NOMO-1 treated with DMSO at 0.1 percent for 48 hours (cell line): ENCODE data around the gene TBC1D14.
A peak's percentile ranks its signal among the peaks of the same experiment; 100 is the strongest.

Experiments
- DNase-seq: peaks from one replicate; lab custom pipeline; 2025; ENCODE audit not compliant: unreplicated experiment; lab: John Stamatoyannopoulos, UW

TBC1D14 gene

GRCh38 chr4:7034262-7035081, 124.8 kb downstream of the TBC1D14 start:
- DNase-seq, result no peak

- no peak for DNase-seq
These were observed 127.8 kb downstream of the TBC1D14 start for GRCh38 chr4:7037425-7037824.

- peak; percentile 78 for DNase-seq
These were observed 131.1 kb downstream of the TBC1D14 start for GRCh38 chr4:7040765-7041164.

DNA sequence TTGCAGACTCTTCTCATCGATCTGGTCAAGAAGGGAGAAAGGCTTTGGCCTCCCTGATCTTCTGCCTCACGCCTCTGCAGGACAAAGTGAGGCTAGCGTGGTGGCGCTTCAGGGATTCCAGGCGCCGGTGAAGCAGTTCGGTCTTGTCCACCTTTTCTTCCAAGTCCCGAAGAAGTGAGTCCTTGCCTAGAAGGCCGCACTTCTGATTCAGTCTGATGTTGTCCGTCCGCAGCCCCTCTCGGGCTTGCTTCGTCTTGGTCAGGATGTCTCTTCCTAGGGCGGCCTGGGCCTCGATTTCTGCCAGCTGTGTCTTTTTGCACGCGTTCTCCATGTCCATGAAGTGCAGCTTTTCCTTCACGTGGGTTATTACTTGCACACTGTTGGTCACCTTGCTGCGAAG, 131.6 kb downstream of the TBC1D14 start:
- no peak for DNase-seq

DNA sequence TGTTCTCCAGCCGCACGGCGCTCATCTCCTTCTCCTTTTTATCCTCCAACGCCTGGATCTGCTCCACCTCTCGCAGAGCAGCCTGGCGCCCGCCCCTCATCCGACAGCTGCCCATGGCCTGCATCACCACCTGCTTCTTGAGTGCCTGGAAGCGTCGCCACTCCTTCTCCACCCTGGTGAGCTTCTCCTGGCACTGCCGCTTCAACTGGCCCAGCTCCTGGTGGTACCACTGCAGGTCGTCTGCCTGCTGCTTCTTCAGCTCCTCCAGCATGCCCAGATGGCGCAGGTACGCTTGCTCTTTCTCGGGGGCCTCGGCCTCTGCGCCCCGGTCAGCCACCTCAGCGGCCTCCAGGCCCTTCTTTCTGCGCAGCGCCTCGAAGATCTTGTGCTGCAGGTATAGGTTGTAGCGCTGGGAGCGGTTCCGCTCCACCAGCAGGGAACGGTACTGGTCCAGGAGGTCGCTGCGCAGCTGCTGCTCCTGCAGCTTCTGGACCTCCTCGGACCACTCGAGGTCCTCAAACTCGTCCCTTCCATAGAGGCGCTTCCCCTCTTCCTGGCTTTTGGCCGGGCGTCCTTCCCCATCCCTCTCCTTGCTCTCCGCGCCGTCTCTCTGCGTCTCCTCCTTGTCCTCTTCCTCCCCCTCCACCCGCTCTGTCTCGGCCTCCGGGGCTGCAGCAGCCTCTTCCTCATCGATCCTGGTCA, 132.3 kb downstream of the TBC1D14 start:
- DNase-seq, result no peak

DNA sequence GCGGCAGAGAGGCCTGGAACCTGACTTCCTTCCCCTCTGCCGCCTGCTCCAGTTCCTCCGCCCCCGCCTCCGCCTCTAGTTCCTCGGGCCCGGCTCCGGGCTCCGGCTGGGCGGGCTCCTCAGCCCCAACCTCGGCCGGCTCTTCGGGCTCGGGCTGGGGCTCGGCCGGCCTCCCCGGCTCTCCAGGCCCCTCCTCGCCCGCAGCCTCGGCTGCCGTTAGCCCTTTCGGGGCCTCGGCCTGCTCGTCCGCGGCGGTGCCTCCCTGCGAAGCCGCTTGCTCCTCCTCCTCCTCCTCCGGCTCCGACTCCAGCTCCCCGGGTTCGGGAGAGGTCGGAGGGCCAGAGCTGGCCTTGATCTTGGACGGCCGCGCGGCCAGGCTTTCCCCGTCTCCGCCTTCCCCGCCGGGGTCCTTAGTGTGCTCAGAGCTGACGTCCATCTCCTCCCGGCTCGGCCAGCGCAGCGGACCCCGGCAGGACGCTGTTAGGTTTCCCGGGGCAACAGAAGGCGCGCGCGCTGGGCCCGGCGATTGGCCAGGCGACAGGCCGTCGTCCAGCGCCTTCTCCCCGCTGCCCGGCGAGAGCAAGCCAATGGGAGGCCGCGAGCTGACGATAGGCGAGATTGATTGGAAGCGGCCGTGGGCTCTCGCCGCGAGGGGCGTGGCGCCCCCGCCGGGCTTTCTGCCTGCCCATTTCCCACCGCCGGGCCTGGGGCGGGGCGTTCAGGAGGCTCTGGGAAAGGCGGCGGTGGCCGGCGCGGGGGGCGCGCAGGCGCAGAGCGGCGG, 133.1 kb downstream of the TBC1D14 start:
- peak; percentile 97 for DNase-seq

DNA sequence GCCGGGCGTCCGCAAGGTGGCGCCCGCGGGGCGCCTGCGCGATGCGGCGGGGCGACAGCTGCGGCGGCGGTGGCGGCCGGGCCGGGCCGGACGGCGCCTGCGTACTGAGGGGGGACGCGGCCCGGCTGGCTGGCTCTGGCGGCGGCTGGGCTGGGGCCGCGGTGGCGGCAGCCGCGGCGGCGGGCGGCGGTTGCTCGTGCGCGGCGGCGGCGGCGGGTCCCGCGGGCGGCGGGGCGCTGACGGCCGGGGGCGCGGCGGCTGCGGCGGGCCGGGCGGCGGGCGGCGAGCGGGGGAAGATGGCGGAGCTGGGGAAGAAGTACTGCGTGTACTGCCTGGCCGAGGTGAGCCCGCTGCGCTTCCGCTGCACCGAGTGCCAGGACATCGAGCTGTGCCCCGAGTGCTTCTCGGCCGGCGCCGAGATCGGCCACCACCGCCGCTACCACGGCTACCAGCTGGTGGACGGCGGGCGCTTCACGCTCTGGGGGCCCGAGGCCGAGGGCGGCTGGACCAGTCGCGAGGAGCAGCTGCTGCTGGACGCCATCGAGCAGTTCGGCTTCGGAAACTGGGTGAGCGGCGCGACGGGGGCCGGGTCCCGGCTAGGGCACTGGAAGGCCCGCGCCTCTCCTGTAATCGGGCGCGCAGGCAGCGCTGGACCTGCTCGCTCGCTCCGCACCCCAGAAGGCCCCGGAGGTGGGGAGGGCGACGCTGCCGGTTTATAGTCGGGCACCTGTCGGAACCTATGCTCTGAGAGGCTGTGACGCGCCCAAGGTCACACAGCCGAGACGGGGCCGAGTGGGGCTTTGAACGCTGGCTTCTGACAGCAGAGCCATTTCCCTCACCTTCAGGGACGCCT, 133.9 kb downstream of the TBC1D14 start, which contains the start of gene TADA2B:
TADA2B (plus strand) TSS at position 89 of the 853 bp plus-strand sequence; CDS start at position 297, 208 bp downstream.
- peak; percentile 28 for DNase-seq

GRCh38 chr4:7044137-7044930, 134.7 kb downstream of the TBC1D14 start:
- DNase-seq, result no peak

DNA sequence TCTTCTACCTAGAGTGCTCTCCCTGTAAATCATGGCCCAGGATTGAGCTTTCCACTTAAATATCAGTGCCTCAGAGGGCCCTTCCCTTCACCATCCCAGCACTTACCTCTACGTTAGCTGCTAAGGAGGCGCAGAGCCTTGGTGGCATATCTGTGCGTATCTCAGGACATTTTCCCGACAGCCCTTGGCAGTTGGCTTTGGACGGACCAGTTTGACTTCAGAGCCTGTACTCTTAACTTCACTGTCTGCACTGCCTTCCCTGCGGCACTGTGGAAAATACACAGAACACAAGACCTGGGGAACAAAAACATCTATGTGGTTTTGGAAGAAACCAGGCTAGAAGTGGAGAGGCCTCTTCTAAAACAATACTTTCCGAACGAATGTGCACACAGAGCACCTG, 135.9 kb downstream of the TBC1D14 start:
- DNase-seq, result no peak

DNA sequence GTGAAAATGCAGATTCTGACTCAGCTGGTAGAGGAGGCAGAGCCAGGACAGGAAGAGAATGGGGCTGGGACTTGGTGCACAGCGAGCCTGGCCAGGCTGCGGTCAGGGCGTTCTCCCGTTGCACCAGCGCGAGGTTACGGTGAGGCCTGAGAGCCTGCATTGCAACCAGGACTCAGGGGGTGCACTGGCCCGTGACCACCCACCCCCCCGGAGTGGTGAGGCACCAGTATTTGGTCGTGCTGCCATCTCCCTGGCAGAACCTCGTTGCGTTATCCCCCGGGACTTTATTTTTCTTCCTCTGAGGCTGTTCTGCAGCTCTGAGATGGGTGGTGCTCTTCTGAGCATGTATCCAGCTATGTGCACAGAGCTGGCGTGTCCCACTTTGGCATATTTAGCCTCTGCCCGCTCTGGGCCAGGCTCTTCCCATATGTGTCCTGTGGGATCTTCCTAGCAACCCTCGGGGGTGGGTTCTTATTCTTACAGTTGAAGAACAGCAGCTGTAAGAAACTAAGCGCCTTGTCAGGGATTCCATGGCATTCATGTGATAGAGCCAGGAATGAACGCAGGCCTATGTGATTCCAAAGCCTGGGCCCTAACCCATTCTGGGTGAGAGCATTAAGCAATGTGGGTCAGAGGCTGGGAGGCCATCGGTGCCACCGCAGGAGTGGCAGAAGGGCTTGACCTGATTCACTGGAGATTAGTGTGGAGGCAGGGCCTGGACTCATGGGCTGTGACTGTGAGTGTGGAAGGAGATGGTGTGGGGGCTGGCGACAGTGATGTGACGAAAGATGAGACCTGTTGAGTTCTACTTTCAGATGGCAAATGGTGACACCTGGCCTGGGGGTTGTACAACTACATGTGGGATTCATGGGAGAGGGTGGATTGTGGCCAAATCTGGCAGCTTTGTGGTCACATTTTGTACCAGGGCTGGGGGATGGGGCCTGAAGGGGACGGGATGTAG, 136.6 kb downstream of the TBC1D14 start:
- DNase-seq, result no peak

- DNase-seq, result no peak
These were observed 137.3 kb downstream of the TBC1D14 start for GRCh38 chr4:7046971-7047370.

DNA sequence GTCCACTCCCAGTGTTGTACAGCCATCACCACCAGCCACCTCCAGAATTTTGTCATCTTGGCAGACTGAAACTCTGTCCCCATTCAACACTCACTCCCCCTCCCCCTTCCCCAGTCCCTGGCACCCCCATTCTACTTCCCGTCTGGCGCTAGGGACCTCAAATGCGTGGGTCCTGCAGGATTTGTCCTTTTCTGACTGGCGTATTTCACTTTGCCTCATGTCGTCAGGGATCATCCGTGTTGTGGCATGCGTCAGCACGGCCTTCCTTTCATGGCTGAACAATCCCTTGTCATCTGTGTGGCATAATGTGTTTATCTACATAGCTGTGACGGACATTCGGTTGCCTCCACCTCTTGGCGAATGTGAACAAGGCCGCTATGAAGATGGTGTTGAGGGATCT, 139.0 kb downstream of the TBC1D14 start:
- no peak for DNase-seq

DNA sequence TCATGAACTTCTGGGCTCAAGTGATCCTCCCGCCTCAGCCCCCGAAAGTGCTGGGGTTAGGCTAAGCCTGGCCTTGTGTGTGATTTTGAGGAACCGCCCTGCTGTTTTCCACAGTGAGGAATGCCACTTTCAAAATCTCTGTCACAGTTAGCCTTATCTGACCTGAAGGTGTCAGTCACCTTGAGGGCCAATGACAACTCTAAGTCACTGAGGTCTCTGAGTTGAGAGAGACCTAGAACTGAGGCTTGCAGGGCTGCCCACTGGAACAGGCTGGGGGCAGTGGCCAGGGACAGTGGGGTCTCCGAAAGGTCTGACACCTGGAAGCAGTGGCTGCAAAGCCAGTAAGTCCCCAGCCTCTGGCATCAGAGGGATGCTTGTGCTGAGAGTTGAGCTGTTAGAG, 139.7 kb downstream of the TBC1D14 start:
- no peak for DNase-seq

- DNase-seq, result no peak
These were observed 140.1 kb downstream of the TBC1D14 start for GRCh38 chr4:7049739-7050138.

DNA sequence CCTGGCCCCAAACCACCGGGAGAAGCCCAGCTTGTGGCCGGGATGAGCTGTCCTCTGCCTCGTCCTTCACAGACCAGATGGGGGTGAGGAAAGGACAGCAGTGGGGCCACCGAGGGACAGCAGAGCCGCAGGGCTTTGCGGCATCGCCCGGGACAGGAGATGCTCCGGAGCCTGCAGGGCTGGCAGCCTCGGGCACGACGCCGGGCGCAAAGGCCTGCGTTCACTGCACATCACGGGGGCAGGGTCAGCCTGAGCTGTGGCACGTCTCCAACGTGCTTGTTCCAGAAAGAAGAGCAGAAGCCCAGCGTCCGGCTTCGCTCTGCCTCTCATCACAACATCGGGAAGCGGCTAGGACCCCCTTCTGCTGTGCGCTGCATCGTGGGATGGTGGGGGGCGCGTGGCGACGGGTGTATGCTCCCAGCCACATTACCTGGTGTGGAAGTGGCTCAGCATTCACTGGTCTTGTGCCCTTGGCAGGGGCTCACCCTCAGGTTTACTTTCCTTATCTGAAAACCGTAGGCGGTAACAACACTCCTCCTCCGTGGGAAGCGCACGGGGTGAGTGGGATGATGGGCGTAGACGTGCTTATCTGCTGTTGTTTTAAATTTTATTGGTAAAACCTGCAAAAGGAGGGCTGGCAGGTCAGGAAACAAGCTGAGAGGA, 141.0 kb downstream of the TBC1D14 start:
- DNase-seq, result no peak

- DNase-seq, result no peak
These were observed 141.5 kb downstream of the TBC1D14 start for GRCh38 chr4:7051144-7051495.

DNA sequence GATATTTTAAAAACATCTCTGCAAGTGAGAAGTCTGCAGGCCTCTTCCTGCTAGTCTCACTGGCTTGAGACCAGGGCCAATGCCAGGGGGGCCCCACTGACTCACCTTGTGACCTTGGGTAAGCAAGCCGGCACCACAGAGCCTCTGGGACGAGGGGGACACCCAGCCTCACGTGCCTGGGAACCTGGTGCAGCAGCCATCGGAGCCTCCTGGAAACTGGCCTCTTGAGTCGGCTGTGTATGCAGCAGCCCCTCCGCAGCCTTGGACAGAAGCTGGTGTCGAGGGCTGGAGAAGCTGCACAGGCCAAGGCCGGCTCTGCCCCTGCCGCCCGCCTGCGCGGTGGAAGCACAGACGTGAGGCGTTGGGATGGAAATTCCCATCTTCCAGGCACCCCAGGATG, 142.3 kb downstream of the TBC1D14 start:
- no peak for DNase-seq

GRCh38 chr4:7052313-7052712, 142.7 kb downstream of the TBC1D14 start:
- no peak for DNase-seq
